Measurements from ENCODE around the gene ATXN7L1. TPM values are rescaled to one million over a fixed set of nuclear protein-coding genes. Genes with fewer than 3 reads are reported as not detected.

The ATXN7L1 gene
- total RNA-seq, 1 donor from 2014 or later: 16.0 TPM

DNA sequence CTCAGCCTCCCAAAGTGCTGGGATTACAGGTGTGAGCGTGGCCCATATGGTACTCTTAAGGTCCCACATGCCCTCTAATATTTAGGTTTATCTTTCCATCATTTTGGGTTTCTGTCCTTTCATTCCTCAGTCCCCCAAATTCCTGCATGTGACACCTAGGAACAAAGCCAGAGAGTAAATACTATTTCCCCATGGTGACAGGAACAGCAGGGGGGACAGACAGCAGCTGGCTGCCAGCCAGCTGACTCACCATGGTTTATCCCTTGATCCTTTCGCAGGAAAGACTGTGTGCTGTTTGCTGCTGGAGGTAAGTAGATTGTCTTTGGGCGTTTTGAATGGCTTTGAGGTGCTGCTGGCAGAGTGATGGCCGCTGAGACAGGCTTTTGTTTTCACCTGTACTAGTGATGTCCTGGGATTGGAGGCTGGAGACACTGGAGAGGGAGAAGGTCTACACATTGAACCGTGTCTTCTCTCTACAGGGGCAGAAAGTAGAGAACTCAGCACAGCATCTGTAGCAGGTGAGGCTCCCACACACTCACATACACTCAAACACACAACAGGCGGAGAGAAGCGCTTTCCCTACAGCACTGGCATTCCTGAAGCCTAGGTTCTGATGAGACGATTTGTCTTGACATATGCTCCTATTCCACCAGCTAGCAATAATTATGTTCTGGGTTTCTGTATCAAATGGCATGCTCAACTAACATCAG is 211.4 kb downstream of the ATXN7L1 start:
- Mint-ChIP-seq H3K4me1 (ENCODE audit: unreplicated experiment) (peaks cover 7% of the 10 kb centered on the region), H3K27ac (no peak overlapping the region), H3K9me3 (no peaks in the 10 kb centered on the region), H3K27me3 (no peaks in the 10 kb centered on the region), H3K4me3 (no peak overlapping the region), H3K36me3 (peaks cover 17% of the 10 kb centered on the region)
- DNase-seq (ENCODE audit: extremely low spot score, unreplicated experiment): no peak
- TF ChIP-seq CTCF (conservative IDR thresholded peaks at IDR 0.05): no peak

- TF ChIP-seq CTCF (conservative IDR thresholded peaks at IDR 0.05): no peak
- H3K9me3 Mint-ChIP-seq: no peaks in the 10 kb centered on the region
- peaks cover 27% of the 10 kb centered on the region for H3K36me3 Mint-ChIP-seq
- no peak overlapping the region for H3K27ac Mint-ChIP-seq
- H3K27me3 Mint-ChIP-seq: no peaks in the 10 kb centered on the region
- no peak overlapping the region for H3K4me3 Mint-ChIP-seq
- peaks cover 7% of the 10 kb centered on the region for H3K4me1 Mint-ChIP-seq (ENCODE audit: unreplicated experiment)
- DNase-seq (ENCODE audit: extremely low spot score, unreplicated experiment): no peak
These were observed 213.4 kb downstream of the ATXN7L1 start for GRCh38 chr7:105662998-105663397.

DNA sequence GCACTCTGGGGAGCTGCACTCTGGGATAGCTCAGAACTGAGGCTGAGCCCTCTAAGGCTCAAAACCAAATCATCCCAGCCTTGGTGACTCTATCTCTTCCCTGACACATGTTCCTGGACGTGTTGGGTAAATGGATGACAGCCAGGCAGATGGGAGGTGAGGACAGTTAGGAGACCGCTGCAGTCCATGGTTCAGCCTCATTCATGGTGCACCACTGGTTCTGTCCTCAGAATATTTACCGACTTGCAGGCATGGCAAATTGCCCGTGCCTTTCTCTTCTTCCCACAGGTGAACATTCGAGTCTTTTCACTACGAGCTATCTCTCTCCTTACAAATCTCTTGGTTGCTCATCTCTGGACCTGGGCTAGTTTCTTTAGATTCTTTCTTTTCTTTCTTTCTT is 214.8 kb downstream of the ATXN7L1 start:
- TF ChIP-seq CTCF (conservative IDR thresholded peaks at IDR 0.05): no peak
- H3K27me3 Mint-ChIP-seq: no peaks in the 10 kb centered on the region
- H3K4me1 Mint-ChIP-seq (ENCODE audit: unreplicated experiment): peaks cover 7% of the 10 kb centered on the region
- no peak overlapping the region for H3K4me3 Mint-ChIP-seq
- no peak for DNase-seq (ENCODE audit: extremely low spot score, unreplicated experiment)
- no peaks in the 10 kb centered on the region for H3K9me3 Mint-ChIP-seq
- H3K36me3 Mint-ChIP-seq: peaks cover 30% of the 10 kb centered on the region
- no peak overlapping the region for H3K27ac Mint-ChIP-seq

- Mint-ChIP-seq H3K27ac (no peak overlapping the region), H3K4me1 (ENCODE audit: unreplicated experiment) (peaks cover 19% of the 10 kb centered on the region), H3K4me3 (no peak overlapping the region), H3K9me3 (no peaks in the 10 kb centered on the region), H3K36me3 (peaks cover 21% of the 10 kb centered on the region), H3K27me3 (no peaks in the 10 kb centered on the region)
- no peak for DNase-seq (ENCODE audit: extremely low spot score, unreplicated experiment)
- peak; percentile 81 for TF ChIP-seq CTCF (conservative IDR thresholded peaks at IDR 0.05)
These were observed 219.4 kb downstream of the ATXN7L1 start for GRCh38 chr7:105656922-105657521.

GRCh38 chr7:105655500-105656380 is 220.7 kb downstream of the ATXN7L1 start:
- Mint-ChIP-seq H3K27ac (no peak overlapping the region), H3K4me1 (ENCODE audit: unreplicated experiment) (peaks cover 19% of the 10 kb centered on the region), H3K4me3 (no peak overlapping the region), H3K9me3 (no peaks in the 10 kb centered on the region), H3K27me3 (no peaks in the 10 kb centered on the region), H3K36me3 (peaks cover 16% of the 10 kb centered on the region)
- DNase-seq (ENCODE audit: extremely low spot score, unreplicated experiment): no peak
- TF ChIP-seq CTCF (conservative IDR thresholded peaks at IDR 0.05): no peak

Data from type B pancreatic cell (in vitro differentiated cells).